SK-N-MC (cell line): ENCODE results near the gene CORT.

Source experiments
- DNase-seq: peaks from one replicate; pipeline ENCODE4 v3.0.0-alpha.2; 2011; ENCODE audit warnings: low read depth, low spot score
- H3K27ac ChIP-seq: fragments of 200-600 bp; sonication (generic); 2 replicates; pipeline ENCODE4 v1.5.1; 2016; ENCODE audit warnings: mixed run types
- H3K36me3 ChIP-seq: fragments of 200-600 bp; sonication (generic); 2 replicates; pipeline ENCODE4 v1.6.1; 2017; ENCODE audit warnings: antibody characterized with exemption, low read length, mixed read lengths; ENCODE audit not compliant: insufficient read depth
- H3K4me3 ChIP-seq: fragments of 200-600 bp; sonication (generic); 2 replicates; pipeline ENCODE4 v1.5.1; 2016
- H3K9ac ChIP-seq: fragments of 200-600 bp; sonication (generic); 2 replicates; pipeline ENCODE4 v1.8.0; 2017; ENCODE audit warnings: mixed run types, mixed read lengths; ENCODE audit not compliant: insufficient read length
- H3K9me3 ChIP-seq: fragments of 200-600 bp; sonication (generic); 2 replicates; pipeline ENCODE4 v1.6.1; 2017; ENCODE audit warnings: low read depth, mild to moderate bottlenecking, antibody characterized with exemption, low read length, moderate library complexity, mixed read lengths
- EZH2 ChIP-seq: fragments of 200-600 bp; sonication (generic); IDR thresholded peaks from one replicate; pipeline ENCODE4 v1.6.1; 2017; ENCODE audit warnings: antibody characterized with exemption
- FOXP2 ChIP-seq: optimal IDR thresholded peaks from 2 replicates; pipeline ENCODE3; 2011; ENCODE audit warnings: mild to moderate bottlenecking, moderate library complexity; ENCODE audit not compliant: insufficient read depth; ENCODE audit errors: extremely low read length, control extremely low read depth
- POLR2AphosphoS5 ChIP-seq: IDR thresholded peaks from 2 replicates; pipeline ENCODE4 v1.6.1; 2012; ENCODE audit warnings: mild to moderate bottlenecking, low read depth, low read length, borderline replicate concordance

Gene CORT

DNA sequence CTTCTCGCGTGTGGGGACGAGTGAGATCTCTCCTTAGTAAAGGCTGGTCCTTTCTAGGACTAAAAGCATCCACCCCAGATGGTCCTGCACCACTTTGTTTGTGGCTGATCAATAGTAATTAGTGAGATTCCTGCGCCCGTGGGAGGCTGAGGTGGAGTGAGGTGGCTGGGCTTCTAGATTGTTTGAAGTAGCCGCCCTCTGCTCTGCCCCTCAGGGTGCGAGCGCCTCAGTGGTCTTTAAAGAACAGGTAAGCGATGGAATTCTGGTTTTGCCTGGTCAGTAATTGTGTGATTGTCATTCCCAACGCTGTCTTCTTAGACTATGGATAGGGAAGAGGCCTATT is 45.6 kb downstream of the CORT start:
- no peaks in the 10 kb centered on the region for H3K36me3 ChIP-seq
- H3K9ac ChIP-seq = no peak overlapping the region
- no peak for DNase-seq
- H3K4me3 ChIP-seq = no peak overlapping the region
- H3K9me3 ChIP-seq = no peaks in the 10 kb centered on the region
- no peak overlapping the region for H3K27ac ChIP-seq
- TF ChIP-seq FOXP2 (no peak), POLR2AphosphoS5 (no peak), EZH2 (no peak)

DNA sequence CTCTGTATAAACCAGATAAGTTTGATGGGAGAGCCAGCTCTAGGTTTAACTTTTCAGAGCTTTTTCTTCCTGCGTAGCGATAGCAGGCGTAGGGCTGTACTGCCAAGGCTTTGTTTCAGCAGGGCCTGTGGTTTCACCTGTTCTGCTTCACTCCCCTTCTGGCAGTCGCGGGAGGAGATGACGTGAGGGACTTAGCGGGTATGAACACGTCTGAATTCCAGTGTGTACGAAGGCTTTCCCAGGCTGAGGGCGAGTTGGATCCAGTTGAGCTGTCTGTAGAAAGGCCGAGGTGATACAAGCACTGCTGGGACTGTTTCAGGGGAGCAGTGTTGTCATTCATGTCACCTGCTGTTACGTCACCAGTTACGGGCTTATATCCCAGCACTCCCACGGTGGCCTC is 46.1 kb downstream of the CORT start:
- Histone ChIP-seq H3K36me3 (no peaks in the 10 kb centered on the region), H3K27ac (no peak overlapping the region), H3K4me3 (no peak overlapping the region), H3K9me3 (no peaks in the 10 kb centered on the region), H3K9ac (no peak overlapping the region)
- no peak for DNase-seq
- no peak for TF ChIP-seq FOXP2
- TF ChIP-seq EZH2 = no peak
- TF ChIP-seq POLR2AphosphoS5 = no peak

DNA sequence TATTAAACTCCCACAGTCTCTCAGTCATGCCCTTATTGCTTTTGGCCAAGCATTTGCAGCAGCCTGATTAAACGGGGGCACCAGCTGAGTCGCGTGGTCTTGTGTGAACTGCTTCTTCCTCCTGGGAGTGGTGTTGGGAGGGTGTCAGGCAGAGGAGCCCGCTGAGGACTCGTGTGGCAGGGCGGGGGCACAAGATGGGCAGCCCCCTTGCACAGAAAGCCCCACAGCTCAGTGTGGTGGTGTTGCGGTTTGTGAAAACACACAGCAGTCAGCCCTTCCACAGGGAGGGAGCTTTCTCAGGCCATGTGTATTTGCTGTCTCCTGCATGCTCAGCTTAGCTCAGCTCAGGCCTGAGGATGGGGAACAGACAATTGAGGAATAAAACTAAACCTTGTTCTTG is 47.3 kb downstream of the CORT start:
- no peak for TF ChIP-seq POLR2AphosphoS5
- TF ChIP-seq FOXP2 = no peak
- no peak for TF ChIP-seq EZH2
- DNase-seq = no peak
- H3K9ac ChIP-seq = no peak overlapping the region
- no peak overlapping the region for H3K27ac ChIP-seq
- no peaks in the 10 kb centered on the region for H3K9me3 ChIP-seq
- H3K36me3 ChIP-seq = no peaks in the 10 kb centered on the region
- no peak overlapping the region for H3K4me3 ChIP-seq

DNA sequence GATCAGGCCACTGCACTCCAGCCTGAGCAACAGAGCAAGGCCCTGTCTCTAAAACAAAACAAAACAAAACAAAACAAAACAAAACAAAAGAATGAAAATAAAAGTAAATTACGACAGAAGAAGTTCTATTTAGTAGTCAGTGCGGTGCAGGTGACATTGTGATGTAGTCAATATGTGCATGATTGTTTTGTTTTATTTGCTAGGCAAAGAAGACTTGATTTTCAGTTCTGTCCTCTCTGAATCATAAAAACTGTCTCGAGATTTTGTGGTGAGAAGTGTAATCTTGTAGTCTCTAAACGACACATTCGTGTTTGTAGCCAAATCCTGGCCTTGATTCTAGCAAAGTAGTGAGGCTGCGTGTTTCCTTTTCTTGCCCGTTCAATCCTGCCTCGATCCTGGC is 48.4 kb downstream of the CORT start:
- Histone ChIP-seq H3K4me3 (no peak overlapping the region), H3K36me3 (no peaks in the 10 kb centered on the region), H3K27ac (no peak overlapping the region), H3K9me3 (no peaks in the 10 kb centered on the region), H3K9ac (peak overlapping the region; percentile 17)
- DNase-seq = no peak
- no peak for TF ChIP-seq POLR2AphosphoS5
- no peak for TF ChIP-seq FOXP2
- no peak for TF ChIP-seq EZH2
